ENCODE results near the gene ARHGAP45. TPM values are rescaled to one million over a fixed set of nuclear protein-coding genes. Genes with fewer than 3 reads are reported as not detected.

ARHGAP45 gene
- total and polyA plus RNA-seq, 9 of the 15 experiments (the other 6 are each of a cell fraction or from before 2014, with no cell fraction given): 0.08 to 22.1 (median 4.2) TPM

DNA sequence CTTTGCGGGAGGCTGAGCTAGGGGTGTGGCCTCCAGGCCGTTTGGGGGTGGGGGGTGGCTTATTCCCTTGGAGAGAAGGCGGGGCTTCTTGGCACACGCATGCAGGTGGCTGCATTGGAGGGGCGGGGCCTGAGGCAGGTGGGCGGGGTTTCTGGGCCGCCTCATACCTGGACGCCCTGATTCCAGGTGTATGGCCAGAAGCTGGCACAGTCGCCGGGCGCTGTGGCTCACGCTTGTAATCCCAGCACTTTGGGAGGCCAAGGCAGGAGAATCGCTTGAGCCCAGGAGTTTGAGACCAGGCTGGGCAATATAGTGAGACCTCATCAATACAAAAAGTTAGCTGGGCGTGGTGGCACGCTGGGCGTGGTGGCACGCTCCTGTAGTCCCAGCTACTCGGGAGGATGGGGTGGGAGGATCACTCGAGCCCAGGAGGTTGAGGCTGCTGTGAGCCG lies 19.2 kb upstream of the ARHGAP45 start (continued):
- TF ChIP-seq SRSF9 (IDR thresholded peaks at IDR 0.05; ENCODE audit: borderline replicate concordance, low read depth, low read length): no peak
- no peak for TF ChIP-seq CBFA2T2 (conservative IDR thresholded peaks at IDR 0.05)
- no peak for TF ChIP-seq MEF2D (tag; conservative IDR thresholded peaks at IDR 0.05; ENCODE audit: low read depth)
- TF ChIP-seq TEAD2 (tag; IDR thresholded peaks at IDR 0.05): no peak
- no peak for TF ChIP-seq ARHGAP35 (IDR thresholded peaks at IDR 0.05; ENCODE audit: partially characterized antibody)
- no peak for TF ChIP-seq SP1 (CRISPR knock-in tag; IDR thresholded peaks at IDR 0.05)
- TF ChIP-seq FUS (optimal IDR thresholded peaks at IDR 0.05; ENCODE audit: low read depth, low read length): no peak
- TF ChIP-seq ELF2 (CRISPR knock-in tag; IDR thresholded peaks at IDR 0.05): no peak
- no peak for TF ChIP-seq KAT7 (CRISPR knock-in tag; IDR thresholded peaks at IDR 0.05; ENCODE audit: borderline replicate concordance)
- no peak for TF ChIP-seq HLTF (IDR thresholded peaks at IDR 0.05)

DNA sequence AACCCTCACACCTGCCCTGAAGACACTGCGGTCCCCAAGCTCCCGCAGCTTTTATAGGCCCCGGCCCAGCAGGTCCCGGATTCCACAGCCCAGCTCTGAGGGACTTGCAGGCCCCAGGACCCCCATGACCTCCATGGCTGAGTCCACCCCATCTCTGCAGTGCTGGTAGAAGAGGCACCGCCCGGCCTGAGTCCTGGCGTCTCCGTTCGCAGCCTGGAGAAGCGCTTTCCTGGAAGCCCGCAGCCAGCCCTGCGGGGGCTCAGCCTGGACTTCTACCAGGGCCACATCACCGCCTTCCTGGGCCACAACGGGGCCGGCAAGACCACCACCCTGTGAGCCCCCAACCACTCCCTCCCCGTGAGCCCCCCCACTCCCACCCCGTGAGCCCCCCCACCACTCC lies 17.9 kb upstream of the ARHGAP45 start:
- Histone ChIP-seq H3K4me2 (ENCODE audit: insufficient read depth, low read length) (no peak overlapping the region), H3K4me1 (replicated peaks in 1 of 2; ENCODE audit: control insufficient read depth in 2 of 2, insufficient read depth in 2 of 2, low read length in 2 of 2) (peaks cover 7 to 66% of the 10 kb centered on the region in 2 experiments), H3K9me1 (ENCODE audit: control insufficient read depth, insufficient read depth, low read length) (no peaks in the 10 kb centered on the region), H3K36me3 (ENCODE audit: control insufficient read depth, insufficient read depth, low read length) (peaks cover 66% of the 10 kb centered on the region; the same call in 2 of the 3 replicates), H3K9ac (ENCODE audit: insufficient read depth in 1 of 2, low read depth in 2 of 2, low read length in 2 of 2) (no peak overlapping the region), H4K20me1 (replicated peaks; ENCODE audit: control insufficient read depth, insufficient read depth, low read length) (no peaks in the 10 kb centered on the region), H3K4me3 (no peak overlapping the region), H3K9me3 (replicated peaks; ENCODE audit: control insufficient read depth, insufficient read depth, low read depth, low read length) (no peaks in the 10 kb centered on the region), H3K79me2 (ENCODE audit: control insufficient read depth, insufficient read depth, low read length) (peaks cover 11% of the 10 kb centered on the region), H2AFZ (ENCODE audit: low read depth, low read length) (no peak overlapping the region), H3K27ac (ENCODE audit: extremely low read depth, low read depth, low read length) (no peak overlapping the region), H3K27me3 (ENCODE audit: control insufficient read depth in 2 of 2, insufficient read depth in 2 of 2, low read length in 2 of 2) (no peaks in the 10 kb centered on the region)
- TF ChIP-seq POLR2G (IDR thresholded peaks at IDR 0.05; ENCODE audit: low read depth, low read length) (peak; percentile 45), RBFOX2 (IDR thresholded peaks at IDR 0.05; ENCODE audit: low read depth, low read length) (peak; percentile 45; the same call in 1 of the 2 replicates), PCBP1 (IDR thresholded peaks at IDR 0.05; ENCODE audit: low read depth, low read length, poor library complexity, severe bottlenecking) (peak; percentile 85), FOXJ3 (CRISPR knock-in tag; IDR thresholded peaks at IDR 0.05) (no peak), ZC3H4 (CRISPR knock-in tag; IDR thresholded peaks at IDR 0.05; ENCODE audit: borderline replicate concordance) (no peak)
- no peak for FAIRE-seq
- ChIA-PET CTCF (ENCODE audit: low intra/inter-chr PET ratio) (no interaction called here), POLR2A (interaction anchor here (1.2 kb wide), 1 partner anchor 9 kb away, joined by 3 read pairs; no protein-coding TSS in a partner anchor)
- DNase-seq (ENCODE audit: extremely low read depth in 1 of 4, low spot score in 3 of 4): no peak
- no TSS peak for BruUV-seq (replicated peaks)
- in situ Hi-C loops (cut with MboI) (no loop called here), intact Hi-C loops (cut with micrococcal nuclease) (no loop called here)
- ATAC-seq: no peak
- 97% methylated on average over 9 of the region's 17 CpGs for whole genome bisulfite sequencing (ENCODE audit: insufficient coverage, low coverage, missing lambda C conversion rate)
